Progenitor cell of endocrine pancreas (in vitro differentiated cells): Measurements from ENCODE around the gene FLRT2. TPM values are rescaled to one million over a fixed set of nuclear protein-coding genes. Genes with fewer than 3 reads are reported as not detected.

ENCODE experiments used
- DNase-seq: peaks from one replicate; pipeline ENCODE4 v3.0.0; 2021; ENCODE audit warnings: low spot score; ENCODE audit not compliant: unreplicated experiment
- H3K27ac Mint-ChIP-seq: 2 replicates; pipeline ENCODE4 v1.8.0; 2021; ENCODE audit warnings: mild to moderate bottlenecking, moderate library complexity, mixed read lengths
- H3K27me3 Mint-ChIP-seq: 2 replicates; pipeline ENCODE4 v1.8.0; 2021; ENCODE audit warnings: mixed read lengths
- H3K36me3 Mint-ChIP-seq: 2 replicates; pipeline ENCODE4 v1.8.0; 2022; ENCODE audit warnings: mixed read lengths; ENCODE audit not compliant: insufficient read depth
- H3K4me1 Mint-ChIP-seq: 2 replicates; pipeline ENCODE4 v1.8.0; 2021; ENCODE audit warnings: low read depth, mixed read lengths
- H3K4me3 Mint-ChIP-seq: 2 replicates; pipeline ENCODE4 v1.8.0; 2021; ENCODE audit warnings: low read depth, mild to moderate bottlenecking, moderate library complexity, mixed read lengths
- H3K9me3 Mint-ChIP-seq: 2 replicates; pipeline ENCODE4 v1.8.0; 2021; ENCODE audit warnings: low read depth, mixed read lengths
- CTCF ChIP-seq: fragments of 200-600 bp; sonication (generic); IDR thresholded peaks from one replicate; pipeline ENCODE4 v1.5.0; 2021; ENCODE audit warnings: antibody characterized with exemption, mild to moderate bottlenecking; ENCODE audit not compliant: unreplicated experiment
- total RNA-seq: library from RNA; stranded (reverse); gene quantifications from 2 replicates; pipeline ENCODE4 v1.2.1, GENCODE V29; 2021

Gene FLRT2
- total RNA-seq, 1 donor from 2014 or later, result 312 TPM

- H3K27me3 Mint-ChIP-seq, result no peaks in the 10 kb centered on the region
- H3K9me3 Mint-ChIP-seq, result no peaks in the 10 kb centered on the region
- peaks cover 42% of the 10 kb centered on the region for H3K4me1 Mint-ChIP-seq
- H3K27ac Mint-ChIP-seq, result no peak overlapping the region
- no peak for TF ChIP-seq CTCF
- no peak for DNase-seq
- H3K4me3 Mint-ChIP-seq, result no peak overlapping the region
- peaks cover 34% of the 10 kb centered on the region for H3K36me3 Mint-ChIP-seq
Measured at GRCh38 chr14:85617791-85618190, 87.8 kb downstream of the FLRT2 start.

- Mint-ChIP-seq H3K4me3 (no peak overlapping the region), H3K9me3 (no peaks in the 10 kb centered on the region), H3K27me3 (no peaks in the 10 kb centered on the region), H3K27ac (no peak overlapping the region), H3K4me1 (peaks cover 39% of the 10 kb centered on the region), H3K36me3 (peaks cover 38% of the 10 kb centered on the region)
- TF ChIP-seq CTCF, result no peak
- DNase-seq, result no peak
Measured at GRCh38 chr14:85618390-85618789, 88.4 kb downstream of the FLRT2 start.

GRCh38 chr14:85618978-85619377 is 89.0 kb downstream of the FLRT2 start:
- Mint-ChIP-seq H3K4me3 (no peak overlapping the region), H3K27me3 (no peaks in the 10 kb centered on the region), H3K27ac (no peak overlapping the region), H3K4me1 (peaks cover 35% of the 10 kb centered on the region), H3K36me3 (peaks cover 39% of the 10 kb centered on the region), H3K9me3 (no peaks in the 10 kb centered on the region)
- DNase-seq, result no peak
- TF ChIP-seq CTCF, result no peak

GRCh38 chr14:85619851-85620250 is 89.9 kb downstream of the FLRT2 start:
- H3K27ac Mint-ChIP-seq, result no peak overlapping the region
- TF ChIP-seq CTCF, result no peak
- DNase-seq, result no peak
- no peak overlapping the region for H3K4me3 Mint-ChIP-seq
- H3K27me3 Mint-ChIP-seq, result no peaks in the 10 kb centered on the region
- H3K4me1 Mint-ChIP-seq, result peaks cover 30% of the 10 kb centered on the region
- H3K9me3 Mint-ChIP-seq, result no peaks in the 10 kb centered on the region
- H3K36me3 Mint-ChIP-seq, result peaks cover 41% of the 10 kb centered on the region

- Mint-ChIP-seq H3K9me3 (no peaks in the 10 kb centered on the region), H3K4me3 (no peak overlapping the region), H3K36me3 (peaks cover 44% of the 10 kb centered on the region), H3K27me3 (no peaks in the 10 kb centered on the region), H3K4me1 (peaks cover 20% of the 10 kb centered on the region), H3K27ac (peak overlapping the region; percentile 62)
- no peak for TF ChIP-seq CTCF
- DNase-seq, result no peak
Measured at GRCh38 chr14:85620947-85621346, 91.0 kb downstream of the FLRT2 start.

- H3K4me1 Mint-ChIP-seq, result peaks cover 12% of the 10 kb centered on the region
- H3K4me3 Mint-ChIP-seq, result no peak overlapping the region
- peaks cover 46% of the 10 kb centered on the region for H3K36me3 Mint-ChIP-seq
- H3K9me3 Mint-ChIP-seq, result no peaks in the 10 kb centered on the region
- DNase-seq, result no peak
- TF ChIP-seq CTCF, result no peak
- no peaks in the 10 kb centered on the region for H3K27me3 Mint-ChIP-seq
- H3K27ac Mint-ChIP-seq, result peak overlapping the region; percentile 29
Measured at GRCh38 chr14:85622106-85622505, 92.2 kb downstream of the FLRT2 start.
